Sigmoid colon (tissue), 3 donors: ENCODE data around the gene POLE.

Experiments
- POLR2A ChIP-seq, 2 donors: fragments of 450-650 bp; IDR thresholded peaks; one replicate each; pipeline ENCODE4 v1.6.1; 2016; ENCODE audit warnings: antibody characterized with exemption in 2 of 2, mild to moderate bottlenecking in 2 of 2, moderate library complexity in 2 of 2
- TF ChIP-seq, protein P1 (sequence below), 4 experiments: fragments of 450-650 bp in 3 of 4; fragments of 200-600 bp in 1 of 4; IDR thresholded peaks; one replicate each; pipeline ENCODE4 v1.5.1; 2016 to 2019; ENCODE audit warnings: antibody characterized with exemption in 4 of 4, mild to moderate bottlenecking in 3 of 4, moderate library complexity in 2 of 4

- TF ChIP-seq, protein P1, sequence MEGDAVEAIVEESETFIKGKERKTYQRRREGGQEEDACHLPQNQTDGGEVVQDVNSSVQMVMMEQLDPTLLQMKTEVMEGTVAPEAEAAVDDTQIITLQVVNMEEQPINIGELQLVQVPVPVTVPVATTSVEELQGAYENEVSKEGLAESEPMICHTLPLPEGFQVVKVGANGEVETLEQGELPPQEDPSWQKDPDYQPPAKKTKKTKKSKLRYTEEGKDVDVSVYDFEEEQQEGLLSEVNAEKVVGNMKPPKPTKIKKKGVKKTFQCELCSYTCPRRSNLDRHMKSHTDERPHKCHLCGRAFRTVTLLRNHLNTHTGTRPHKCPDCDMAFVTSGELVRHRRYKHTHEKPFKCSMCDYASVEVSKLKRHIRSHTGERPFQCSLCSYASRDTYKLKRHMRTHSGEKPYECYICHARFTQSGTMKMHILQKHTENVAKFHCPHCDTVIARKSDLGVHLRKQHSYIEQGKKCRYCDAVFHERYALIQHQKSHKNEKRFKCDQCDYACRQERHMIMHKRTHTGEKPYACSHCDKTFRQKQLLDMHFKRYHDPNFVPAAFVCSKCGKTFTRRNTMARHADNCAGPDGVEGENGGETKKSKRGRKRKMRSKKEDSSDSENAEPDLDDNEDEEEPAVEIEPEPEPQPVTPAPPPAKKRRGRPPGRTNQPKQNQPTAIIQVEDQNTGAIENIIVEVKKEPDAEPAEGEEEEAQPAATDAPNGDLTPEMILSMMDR (IDR thresholded peaks at IDR 0.05), result no peak
- no peak for TF ChIP-seq POLR2A (IDR thresholded peaks at IDR 0.05)
Observed at GRCh38 chr12:132657004-132657727, 30.0 kb downstream of the POLE start.
